ENCODE data around the gene VANGL1.

The VANGL1 gene

GRCh38 chr1:115732316-115732715, 90.5 kb downstream of the VANGL1 start:
- no peak for DNase-seq

GRCh38 chr1:115740811-115741210, 99.0 kb downstream of the VANGL1 start:
- no peak for DNase-seq

GRCh38 chr1:115744646-115745275, 103.0 kb downstream of the VANGL1 start:
- no peak for DNase-seq

GRCh38 chr1:115746021-115746690, 104.4 kb downstream of the VANGL1 start:
- DNase-seq, result no peak
